ENCODE results near the gene TRIM5.

GRCh38 chr11:5643585-5643984, 41.3 kb downstream of the TRIM5 start:
- TF ChIP-seq CTCF (optimal IDR thresholded peaks at IDR 0.05 in 1 of 3, IDR thresholded peaks at IDR 0.05 in 1 of 3, conservative IDR thresholded peaks at IDR 0.05 in 1 of 3; ENCODE audit: extremely low read depth in 1 of 3, insufficient read depth in 2 of 3, low read length in 3 of 3) (no peak), EZH2 (IDR thresholded peaks at IDR 0.05; ENCODE audit: low read length) (no peak)

Measured in keratinocyte (primary cell).